ENCODE measurements around the gene PRRT1.

DNA sequence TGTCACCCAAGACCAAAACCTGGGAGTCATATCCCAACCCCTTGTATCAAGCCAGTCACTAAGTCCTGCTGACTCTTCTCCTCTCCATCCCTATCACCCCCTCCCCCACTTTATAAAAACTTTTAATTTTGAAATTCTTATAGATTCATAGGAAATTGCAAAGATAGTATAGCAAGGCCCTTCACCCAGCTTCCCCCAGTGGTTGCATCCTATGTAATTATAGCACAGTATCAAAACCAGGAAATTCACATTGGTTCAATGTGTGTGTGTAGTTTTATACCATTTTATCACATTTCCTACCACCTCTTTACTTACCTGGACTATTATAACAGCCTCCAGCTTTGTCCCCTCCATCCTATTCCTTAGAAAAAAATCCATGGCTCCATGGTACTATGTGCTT lies 6.3 kb upstream of the PRRT1 start:
- no peak for TF ChIP-seq SP1 (IDR thresholded peaks at IDR 0.05)
- TF ChIP-seq ELF4 (IDR thresholded peaks at IDR 0.05), result no peak
- no peak for TF ChIP-seq CTBP1 (IDR thresholded peaks at IDR 0.05; ENCODE audit: borderline replicate concordance)
- no peak for TF ChIP-seq SUZ12 (IDR thresholded peaks at IDR 0.05)
- no peak for TF ChIP-seq FOXM1 (IDR thresholded peaks at IDR 0.05; ENCODE audit: borderline replicate concordance)

Data from HEK293T (cell line).